ENCODE data around the gene HTRA2.

HTRA2 gene

GRCh38 chr2:74532222-74532621 is 2.5 kb downstream of the HTRA2 start:
- no peak for TF ChIP-seq CTCF (IDR thresholded peaks at IDR 0.05; ENCODE audit: low read depth, low read length)
- H3K4me3 ChIP-seq (ENCODE audit: low read depth, low read length), result no peak overlapping the region

- H3K4me3 ChIP-seq (ENCODE audit: low read depth, low read length), result no peak overlapping the region
- no peak for TF ChIP-seq CTCF (IDR thresholded peaks at IDR 0.05; ENCODE audit: low read depth, low read length)
Observed at GRCh38 chr2:74533464-74533863, 3.7 kb downstream of the HTRA2 start.

- TF ChIP-seq CTCF (IDR thresholded peaks at IDR 0.05; ENCODE audit: low read depth, low read length), result no peak
- no peak overlapping the region for H3K4me3 ChIP-seq (ENCODE audit: low read depth, low read length)
Observed at GRCh38 chr2:74534411-74534810, 4.7 kb downstream of the HTRA2 start.

- no peak overlapping the region for H3K4me3 ChIP-seq (ENCODE audit: low read depth, low read length)
- TF ChIP-seq CTCF (IDR thresholded peaks at IDR 0.05; ENCODE audit: low read depth, low read length), result no peak
Observed at GRCh38 chr2:74535440-74535965, 5.8 kb downstream of the HTRA2 start.

- TF ChIP-seq CTCF (IDR thresholded peaks at IDR 0.05; ENCODE audit: low read depth, low read length), result no peak
- H3K4me3 ChIP-seq (ENCODE audit: low read depth, low read length), result no peak overlapping the region
Observed at GRCh38 chr2:74536166-74536950, 6.6 kb downstream of the HTRA2 start.

- no peak overlapping the region for H3K4me3 ChIP-seq (ENCODE audit: low read depth, low read length)
- TF ChIP-seq CTCF (IDR thresholded peaks at IDR 0.05; ENCODE audit: low read depth, low read length), result no peak
Observed at GRCh38 chr2:74537140-74537539, 7.4 kb downstream of the HTRA2 start.

GRCh38 chr2:74538881-74539339 is 9.2 kb downstream of the HTRA2 start:
- no peak overlapping the region for H3K4me3 ChIP-seq (ENCODE audit: low read depth, low read length)
- TF ChIP-seq CTCF (IDR thresholded peaks at IDR 0.05; ENCODE audit: low read depth, low read length), result no peak
